ENCODE data around the gene NCOR1. TPM values are rescaled to one million over a fixed set of nuclear protein-coding genes. Genes with fewer than 3 reads are reported as not detected.

Gene NCOR1
- total and polyA plus RNA-seq, 2 of the 13 experiments (the other 11 are each of a cell fraction or from before 2014, with no cell fraction given), result 57.0 to 71.7 TPM

GRCh38 chr17:16086957-16087356 is 128.4 kb downstream of the NCOR1 start (continued):
- no peak for TF ChIP-seq ZNF142 (CRISPR knock-in tag; IDR thresholded peaks at IDR 0.05)
- TF ChIP-seq WIZ (CRISPR knock-in tag; IDR thresholded peaks at IDR 0.05), result no peak
- no peak for TF ChIP-seq KDM5A (IDR thresholded peaks at IDR 0.05; ENCODE audit: borderline replicate concordance, low read length)
- no peak for TF ChIP-seq KMT2A (CRISPR knock-in tag; IDR thresholded peaks at IDR 0.05)
- no peak for TF ChIP-seq SAP130 (CRISPR knock-in tag; IDR thresholded peaks at IDR 0.05; ENCODE audit: low read depth)

DNA sequence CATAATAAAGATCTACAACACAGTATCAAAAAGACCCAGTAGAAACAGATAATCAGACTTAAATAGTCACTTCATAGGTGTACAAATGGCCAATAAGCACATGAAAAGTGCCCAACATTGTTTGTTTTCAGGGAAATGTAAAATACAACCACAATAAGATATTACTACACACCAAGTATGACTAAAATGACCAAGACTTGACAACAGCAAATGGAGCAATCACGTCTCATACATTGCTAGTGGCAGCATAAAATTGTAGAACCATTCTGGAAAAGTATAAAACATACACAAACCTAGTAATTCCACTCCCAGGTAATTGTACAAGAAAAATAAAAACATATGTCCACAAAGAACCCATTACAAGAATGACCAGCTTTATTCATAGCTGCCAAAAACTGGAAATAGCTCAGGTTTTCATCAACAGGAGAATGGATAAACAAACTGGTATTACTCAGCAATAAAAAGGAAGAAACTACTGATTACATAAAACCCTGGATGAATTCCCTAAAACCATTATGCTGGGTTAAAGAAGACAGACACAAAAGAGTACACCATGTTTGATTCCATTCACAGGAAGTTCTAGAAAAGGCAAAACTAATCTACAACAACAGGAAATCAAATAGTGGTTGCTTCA is 130.2 kb downstream of the NCOR1 start:
- Histone ChIP-seq H3K4me3 (replicated peaks in 1 of 3; ENCODE audit: insufficient read depth in 1 of 3, low read depth in 2 of 3, low read length in 3 of 3) (no peak overlapping the region), H3K4me1 (ENCODE audit: insufficient read depth, low read length) (peaks cover 11% of the 10 kb centered on the region; the same call in 1 of the 2 replicates), H3K9me3 (ENCODE audit: low read length) (peaks cover 9% of the 10 kb centered on the region), H3K79me2 (ENCODE audit: insufficient read depth, low read length) (no peaks in the 10 kb centered on the region), H3K9ac (ENCODE audit: insufficient read depth, low read depth, low read length) (no peak overlapping the region), H3K36me3 (replicated peaks in 1 of 2; ENCODE audit: control insufficient read depth in 1 of 2, insufficient read depth in 2 of 2, low read length in 2 of 2) (peaks cover 10 to 36% of the 10 kb centered on the region in 2 experiments), H4K20me1 (ENCODE audit: insufficient read depth, low read length) (no peaks in the 10 kb centered on the region), H3K27me3 (ENCODE audit: control insufficient read depth in 1 of 2, insufficient read depth in 2 of 2, low read length in 2 of 2) (no peaks in the 10 kb centered on the region), H3K27ac (ENCODE audit: extremely low read length, insufficient read depth, low read length) (no peak overlapping the region), H2AFZ (ENCODE audit: low read length) (no peak overlapping the region), H3K4me2 (ENCODE audit: low read depth, low read length) (no peak overlapping the region)
- no peak for FAIRE-seq
- WGBS (ENCODE audit: low lambda C conversion rate), result 97% methylated on average over 1 of the region's 1 CpG
- no TSS peak for BruUV-seq (replicated peaks)
- ChIA-PET POLR2A (no interaction called here), CTCF (ENCODE audit: low intra/inter-chr PET ratio, low total read pairs) (no interaction called here)
- intact Hi-C loops (cut with micrococcal nuclease; ENCODE audit: unreplicated experiment), result no loop called here
- in situ Hi-C loops (cut with HindIII; ENCODE audit: extremely low pct_ligation_motif_present, low pct_unique_long_range_greater_than_20kb), result no loop called here
- ATAC-seq, result no peak
- DNase-seq (ENCODE audit: low spot score), result no peak
- TF ChIP-seq THAP11 (CRISPR knock-in tag; IDR thresholded peaks at IDR 0.05), result no peak
- TF ChIP-seq HNF4A (CRISPR knock-in tag; IDR thresholded peaks at IDR 0.05), result no peak
- no peak for TF ChIP-seq KDM2A (CRISPR knock-in tag; IDR thresholded peaks at IDR 0.05; ENCODE audit: borderline replicate concordance, low read depth)
- TF ChIP-seq, protein P1, sequence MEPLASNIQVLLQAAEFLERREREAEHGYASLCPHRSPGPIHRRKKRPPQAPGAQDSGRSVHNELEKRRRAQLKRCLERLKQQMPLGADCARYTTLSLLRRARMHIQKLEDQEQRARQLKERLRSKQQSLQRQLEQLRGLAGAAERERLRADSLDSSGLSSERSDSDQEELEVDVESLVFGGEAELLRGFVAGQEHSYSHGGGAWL (CRISPR knock-in tag; IDR thresholded peaks at IDR 0.05), result no peak
- TF ChIP-seq, protein P2, sequence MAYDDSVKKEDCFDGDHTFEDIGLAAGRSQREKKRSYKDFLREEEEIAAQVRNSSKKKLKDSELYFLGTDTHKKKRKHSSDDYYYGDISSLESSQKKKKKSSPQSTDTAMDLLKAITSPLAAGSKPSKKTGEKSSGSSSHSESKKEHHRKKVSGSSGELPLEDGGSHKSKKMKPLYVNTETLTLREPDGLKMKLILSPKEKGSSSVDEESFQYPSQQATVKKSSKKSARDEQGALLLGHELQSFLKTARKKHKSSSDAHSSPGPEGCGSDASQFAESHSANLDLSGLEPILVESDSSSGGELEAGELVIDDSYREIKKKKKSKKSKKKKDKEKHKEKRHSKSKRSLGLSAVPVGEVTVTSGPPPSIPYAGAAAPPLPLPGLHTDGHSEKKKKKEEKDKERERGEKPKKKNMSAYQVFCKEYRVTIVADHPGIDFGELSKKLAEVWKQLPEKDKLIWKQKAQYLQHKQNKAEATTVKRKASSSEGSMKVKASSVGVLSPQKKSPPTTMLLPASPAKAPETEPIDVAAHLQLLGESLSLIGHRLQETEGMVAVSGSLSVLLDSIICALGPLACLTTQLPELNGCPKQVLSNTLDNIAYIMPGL (CRISPR knock-in tag; IDR thresholded peaks at IDR 0.05; ENCODE audit: borderline replicate concordance in 1 of 2, low read depth in 1 of 2), result no peak
- TF ChIP-seq JARID2 (CRISPR knock-in tag; IDR thresholded peaks at IDR 0.05; ENCODE audit: insufficient replicate concordance), result no peak
